Mesenchymal stem cell (in vitro differentiated cells and primary cell): ENCODE data around the gene TTC3.

Source experiments
- DNase-seq: peaks from one replicate; pipeline ENCODE4 v3.0.0-alpha.2; 2013
- H2AFZ ChIP-seq: one replicate; pipeline ENCODE4 v1.6.1; 2013; ENCODE audit warnings: low read depth, mild to moderate bottlenecking, control low read depth, inconsistent platforms, low read length, moderate library complexity
- H2AK5ac ChIP-seq: 2 replicates; pipeline ENCODE4 v1.6.1; 2013; ENCODE audit warnings: low read length, moderate library complexity, mild to moderate bottlenecking, inconsistent platforms; ENCODE audit not compliant: severe bottlenecking
- H2BK120ac ChIP-seq: one replicate; pipeline ENCODE4 v1.6.1; 2013; ENCODE audit warnings: low read depth, mild to moderate bottlenecking, inconsistent platforms, low read length, moderate library complexity
- H2BK12ac ChIP-seq, 2 experiments: one replicate each; pipeline ENCODE4 v1.6.1; 2013; ENCODE audit warnings: inconsistent platforms in 2 of 2, low read length in 2 of 2, mild to moderate bottlenecking in 2 of 2, moderate library complexity in 2 of 2, control low read depth in 1 of 2
- H2BK15ac ChIP-seq: one replicate; pipeline ENCODE4 v1.6.1; 2013; ENCODE audit warnings: mild to moderate bottlenecking, low read depth, inconsistent platforms; ENCODE audit not compliant: poor library complexity, severe bottlenecking
- H2BK5ac ChIP-seq: 2 replicates; pipeline ENCODE4 v1.6.1; 2013; ENCODE audit warnings: low read depth, mild to moderate bottlenecking, low read length, control low read depth, inconsistent platforms; ENCODE audit not compliant: poor library complexity, severe bottlenecking
- H3K14ac ChIP-seq, 2 experiments: one replicate each; pipeline ENCODE4 v1.6.1; 2013; ENCODE audit warnings: inconsistent platforms in 2 of 2, low read length in 2 of 2, control low read depth in 1 of 2, mild to moderate bottlenecking in 1 of 2, moderate library complexity in 1 of 2
- H3K18ac ChIP-seq, 2 experiments: one replicate each; pipeline ENCODE4 v1.6.1; 2013; ENCODE audit warnings: inconsistent platforms in 2 of 2, low read length in 2 of 2, control low read depth in 1 of 2, low read depth in 1 of 2, mild to moderate bottlenecking in 1 of 2
- H3K23ac ChIP-seq, 2 experiments: one replicate each; pipeline ENCODE4 v1.6.1; 2013; ENCODE audit warnings: inconsistent platforms in 2 of 2, low read length in 2 of 2, mild to moderate bottlenecking in 2 of 2, moderate library complexity in 2 of 2, control low read depth in 1 of 2
- H3K27ac ChIP-seq: 2 replicates; pipeline ENCODE4 v1.5.1; 2013; ENCODE audit warnings: mild to moderate bottlenecking, moderate library complexity, low read length, control low read depth, inconsistent platforms; ENCODE audit not compliant: poor library complexity, severe bottlenecking
- H3K27me3 ChIP-seq, 2 experiments: 2 replicates each; pipeline versions ENCODE4 v1.6.1 to v1.7.0; 2013; ENCODE audit warnings: low read length in 2 of 2, mild to moderate bottlenecking in 2 of 2, moderate library complexity in 2 of 2, control low read depth in 1 of 2, inconsistent platforms in 1 of 2; ENCODE audit not compliant: control insufficient read depth in 1 of 2, insufficient read depth in 1 of 2
- H3K36me3 ChIP-seq, 2 experiments: 2 replicates each; pipeline versions ENCODE4 v1.6.1 to v1.7.0; 2013; ENCODE audit warnings: low read length in 2 of 2, control low read depth in 1 of 2, inconsistent platforms in 1 of 2, low read depth in 1 of 2, mild to moderate bottlenecking in 1 of 2; ENCODE audit not compliant: insufficient read depth in 2 of 2, control insufficient read depth in 1 of 2
- H3K4ac ChIP-seq, 2 experiments: one replicate each; pipeline ENCODE4 v1.6.1; 2013; ENCODE audit warnings: inconsistent platforms in 2 of 2, low read length in 2 of 2, mild to moderate bottlenecking in 2 of 2, moderate library complexity in 2 of 2, control low read depth in 1 of 2, low read depth in 1 of 2
- H3K4me1 ChIP-seq: 2 replicates; pipeline ENCODE4 v1.6.1; 2013; ENCODE audit warnings: low read depth, low read length, control low read depth; ENCODE audit not compliant: control insufficient read depth, insufficient read depth
- H3K4me2 ChIP-seq: 2 replicates; pipeline ENCODE4 v1.6.1; 2013; ENCODE audit warnings: low read length, mild to moderate bottlenecking, inconsistent platforms; ENCODE audit not compliant: poor library complexity, severe bottlenecking
- H3K4me3 ChIP-seq, 2 experiments: 2 replicates each; pipeline versions ENCODE4 v1.5.1 to v1.7.0; 2013; ENCODE audit warnings: low read length in 2 of 2, mild to moderate bottlenecking in 2 of 2, control low read depth in 1 of 2, low read depth in 1 of 2; ENCODE audit not compliant: insufficient read depth in 1 of 2
- H3K79me1 ChIP-seq: replicated peaks from 2 replicates; pipeline ENCODE4 v1.6.1; 2013; ENCODE audit warnings: mild to moderate bottlenecking, control low read depth, low read length, inconsistent platforms; ENCODE audit not compliant: poor library complexity, severe bottlenecking
- H3K9ac ChIP-seq: 2 replicates; pipeline ENCODE4 v1.7.0; 2013; ENCODE audit warnings: mild to moderate bottlenecking, low read length, moderate library complexity
- H3K9me3 ChIP-seq: 2 replicates; pipeline ENCODE4 v1.7.0; 2013; ENCODE audit warnings: mild to moderate bottlenecking, low read length; ENCODE audit not compliant: control insufficient read depth
- H4K8ac ChIP-seq: one replicate; pipeline ENCODE4 v1.6.1; 2013; ENCODE audit warnings: inconsistent platforms, mild to moderate bottlenecking, low read length, moderate library complexity
- H4K91ac ChIP-seq: one replicate; pipeline ENCODE4 v1.6.1; 2013; ENCODE audit warnings: mild to moderate bottlenecking, low read length, inconsistent platforms
- WGBS: methylation state at CpG from one replicate; pipeline ENCODE4 v1.1.7; 2013; ENCODE audit warnings: mixed read lengths; 5-methylcytosine and 5-hydroxymethylcytosine counted together

Gene TTC3

GRCh38 chr21:37128076-37128475, 55.0 kb downstream of the TTC3 start:
- no peak overlapping the region for H2AFZ ChIP-seq

GRCh38 chr21:37130971-37131370, 57.9 kb downstream of the TTC3 start:
- H2BK5ac ChIP-seq = no peak overlapping the region
- WGBS = no CpG with 5 or more reads among the region's 2 CpGs
- H3K23ac ChIP-seq = no peak overlapping the region
- DNase-seq = no peak
- H3K4me1 ChIP-seq = no peaks in the 10 kb centered on the region
- no peak overlapping the region for H3K27ac ChIP-seq
- no peak overlapping the region for H4K8ac ChIP-seq
- H2BK120ac ChIP-seq = no peak overlapping the region
- H3K9ac ChIP-seq = no peak overlapping the region
- H3K27me3 ChIP-seq = no peaks in the 10 kb centered on the region
- H2BK15ac ChIP-seq = no peak overlapping the region
- H2AFZ ChIP-seq = no peak overlapping the region
- H3K9me3 ChIP-seq = no peaks in the 10 kb centered on the region
- peaks cover 21% of the 10 kb centered on the region for H3K79me1 ChIP-seq
- no peak overlapping the region for H3K4me3 ChIP-seq
- H3K4ac ChIP-seq = no peak overlapping the region
- no peak overlapping the region for H3K4me2 ChIP-seq
- H3K14ac ChIP-seq = no peak overlapping the region
- H3K18ac ChIP-seq = no peak overlapping the region
- no peak overlapping the region for H2BK12ac ChIP-seq
- H2AK5ac ChIP-seq = no peak overlapping the region
- H3K36me3 ChIP-seq = peaks cover 24 to 99% of the 10 kb centered on the region in 2 experiments
- no peak overlapping the region for H4K91ac ChIP-seq

More at GRCh38 chr21:37128076-37128475, 55.0 kb downstream of the TTC3 start:
- H2BK12ac ChIP-seq = no peak overlapping the region
- H3K4me2 ChIP-seq = no peak overlapping the region
- H3K4me3 ChIP-seq = no peak overlapping the region
- no peak overlapping the region for H2BK120ac ChIP-seq
- no peak overlapping the region for H3K9ac ChIP-seq
- H3K23ac ChIP-seq = no peak overlapping the region
- H3K18ac ChIP-seq = no peak overlapping the region
- peaks cover 19 to 94% of the 10 kb centered on the region in 2 experiments for H3K36me3 ChIP-seq
- no peak for DNase-seq
- no peak overlapping the region for H3K4ac ChIP-seq
- no peaks in the 10 kb centered on the region for H3K27me3 ChIP-seq
- no peak overlapping the region for H4K91ac ChIP-seq
- no peak overlapping the region for H3K14ac ChIP-seq
- H3K79me1 ChIP-seq = peaks cover 21% of the 10 kb centered on the region
- no peak overlapping the region for H2AK5ac ChIP-seq
- H2BK15ac ChIP-seq = no peak overlapping the region
- no peak overlapping the region for H4K8ac ChIP-seq
- no peaks in the 10 kb centered on the region for H3K9me3 ChIP-seq
- no peaks in the 10 kb centered on the region for H3K4me1 ChIP-seq
- no peak overlapping the region for H2BK5ac ChIP-seq
- no peak overlapping the region for H3K27ac ChIP-seq

- Histone ChIP-seq H3K4me2 (no peak overlapping the region), H2BK12ac (no peak overlapping the region), H3K27ac (no peak overlapping the region), H3K4me3 (no peak overlapping the region), H3K9me3 (peaks cover 17% of the 10 kb centered on the region), H2AK5ac (no peak overlapping the region), H2AFZ (no peak overlapping the region), H3K14ac (no peak overlapping the region), H4K91ac (no peak overlapping the region), H3K4ac (no peak overlapping the region), H3K27me3 (no peaks in the 10 kb centered on the region), H3K18ac (no peak overlapping the region), H2BK5ac (no peak overlapping the region), H3K4me1 (no peaks in the 10 kb centered on the region), H3K79me1 (peaks cover 9% of the 10 kb centered on the region), H3K9ac (no peak overlapping the region), H4K8ac (no peak overlapping the region), H2BK15ac (no peak overlapping the region), H3K36me3 (peaks cover 13 to 99% of the 10 kb centered on the region in 2 experiments), H2BK120ac (no peak overlapping the region), H3K23ac (no peak overlapping the region)
- WGBS = 96% methylated on average over 1 of the region's 2 CpGs
- no peak for DNase-seq
Observed at GRCh38 chr21:37136261-37136660, 63.2 kb downstream of the TTC3 start.

- H3K4me3 ChIP-seq = no peak overlapping the region
- peaks cover 17% of the 10 kb centered on the region for H3K9me3 ChIP-seq
- no peak overlapping the region for H2AFZ ChIP-seq
- H3K36me3 ChIP-seq = peaks cover 13 to 95% of the 10 kb centered on the region in 2 experiments
- H3K27me3 ChIP-seq = no peaks in the 10 kb centered on the region
- no peak overlapping the region for H2BK120ac ChIP-seq
- peaks cover 6% of the 10 kb centered on the region for H3K79me1 ChIP-seq
- H3K9ac ChIP-seq = no peak overlapping the region
- H4K91ac ChIP-seq = no peak overlapping the region
- no peak overlapping the region for H2BK12ac ChIP-seq
- no peak overlapping the region for H3K4ac ChIP-seq
- no peak overlapping the region for H3K23ac ChIP-seq
- no peak overlapping the region for H2BK15ac ChIP-seq
- no peak overlapping the region for H3K14ac ChIP-seq
- H3K18ac ChIP-seq = no peak overlapping the region
- no peak overlapping the region for H2AK5ac ChIP-seq
- no peaks in the 10 kb centered on the region for H3K4me1 ChIP-seq
- no peak overlapping the region for H4K8ac ChIP-seq
- H3K27ac ChIP-seq = no peak overlapping the region
- H2BK5ac ChIP-seq = no peak overlapping the region
- no peak for DNase-seq
- no peak overlapping the region for H3K4me2 ChIP-seq
Observed at GRCh38 chr21:37136744-37137143, 63.7 kb downstream of the TTC3 start.
